ENCODE data around the gene IFFO2.

- TF ChIP-seq, protein P1, sequence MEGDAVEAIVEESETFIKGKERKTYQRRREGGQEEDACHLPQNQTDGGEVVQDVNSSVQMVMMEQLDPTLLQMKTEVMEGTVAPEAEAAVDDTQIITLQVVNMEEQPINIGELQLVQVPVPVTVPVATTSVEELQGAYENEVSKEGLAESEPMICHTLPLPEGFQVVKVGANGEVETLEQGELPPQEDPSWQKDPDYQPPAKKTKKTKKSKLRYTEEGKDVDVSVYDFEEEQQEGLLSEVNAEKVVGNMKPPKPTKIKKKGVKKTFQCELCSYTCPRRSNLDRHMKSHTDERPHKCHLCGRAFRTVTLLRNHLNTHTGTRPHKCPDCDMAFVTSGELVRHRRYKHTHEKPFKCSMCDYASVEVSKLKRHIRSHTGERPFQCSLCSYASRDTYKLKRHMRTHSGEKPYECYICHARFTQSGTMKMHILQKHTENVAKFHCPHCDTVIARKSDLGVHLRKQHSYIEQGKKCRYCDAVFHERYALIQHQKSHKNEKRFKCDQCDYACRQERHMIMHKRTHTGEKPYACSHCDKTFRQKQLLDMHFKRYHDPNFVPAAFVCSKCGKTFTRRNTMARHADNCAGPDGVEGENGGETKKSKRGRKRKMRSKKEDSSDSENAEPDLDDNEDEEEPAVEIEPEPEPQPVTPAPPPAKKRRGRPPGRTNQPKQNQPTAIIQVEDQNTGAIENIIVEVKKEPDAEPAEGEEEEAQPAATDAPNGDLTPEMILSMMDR (IDR thresholded peaks at IDR 0.05; ENCODE audit: insufficient read depth, low read depth, low read length), result no peak
- TF ChIP-seq EZH2 (IDR thresholded peaks at IDR 0.05; ENCODE audit: insufficient read depth, low read length), result no peak
Observed at GRCh38 chr1:18936814-18937481, 19.5 kb downstream of the IFFO2 start.

Measured in astrocyte (in vitro differentiated cells and primary cell).